ENCODE measurements around the gene CDX1.

DNA sequence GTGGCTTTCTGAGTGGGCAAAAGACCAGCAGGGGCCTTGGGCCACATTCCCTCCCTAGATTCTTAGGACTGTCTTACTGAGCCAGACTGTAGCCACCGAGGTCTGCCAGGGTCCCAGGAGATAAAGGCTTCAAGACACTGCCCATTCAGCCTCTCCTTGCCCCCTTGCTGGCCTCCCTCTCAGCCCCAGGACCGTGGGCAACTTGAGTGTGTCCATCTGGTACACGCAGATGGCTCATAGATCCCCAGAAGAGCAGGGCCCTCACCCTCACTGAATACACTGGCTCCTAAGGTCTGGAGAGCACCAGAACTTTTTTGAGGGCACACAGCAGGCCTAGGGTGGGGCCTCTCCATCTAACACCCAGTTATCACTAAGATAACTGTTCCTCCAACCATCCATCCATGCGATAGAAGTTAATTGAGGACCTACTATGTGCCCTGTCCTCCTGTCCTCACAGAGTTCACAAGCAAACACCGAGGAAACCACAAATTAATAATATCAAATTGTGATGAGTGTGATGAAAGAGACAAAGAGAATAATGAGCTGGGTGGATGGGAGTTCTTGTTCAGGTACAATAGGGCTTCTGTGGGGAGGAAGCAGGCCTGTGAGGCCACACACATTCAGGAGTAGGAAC lies 6.0 kb upstream of the CDX1 start:
- TF ChIP-seq, protein P1, sequence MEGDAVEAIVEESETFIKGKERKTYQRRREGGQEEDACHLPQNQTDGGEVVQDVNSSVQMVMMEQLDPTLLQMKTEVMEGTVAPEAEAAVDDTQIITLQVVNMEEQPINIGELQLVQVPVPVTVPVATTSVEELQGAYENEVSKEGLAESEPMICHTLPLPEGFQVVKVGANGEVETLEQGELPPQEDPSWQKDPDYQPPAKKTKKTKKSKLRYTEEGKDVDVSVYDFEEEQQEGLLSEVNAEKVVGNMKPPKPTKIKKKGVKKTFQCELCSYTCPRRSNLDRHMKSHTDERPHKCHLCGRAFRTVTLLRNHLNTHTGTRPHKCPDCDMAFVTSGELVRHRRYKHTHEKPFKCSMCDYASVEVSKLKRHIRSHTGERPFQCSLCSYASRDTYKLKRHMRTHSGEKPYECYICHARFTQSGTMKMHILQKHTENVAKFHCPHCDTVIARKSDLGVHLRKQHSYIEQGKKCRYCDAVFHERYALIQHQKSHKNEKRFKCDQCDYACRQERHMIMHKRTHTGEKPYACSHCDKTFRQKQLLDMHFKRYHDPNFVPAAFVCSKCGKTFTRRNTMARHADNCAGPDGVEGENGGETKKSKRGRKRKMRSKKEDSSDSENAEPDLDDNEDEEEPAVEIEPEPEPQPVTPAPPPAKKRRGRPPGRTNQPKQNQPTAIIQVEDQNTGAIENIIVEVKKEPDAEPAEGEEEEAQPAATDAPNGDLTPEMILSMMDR (IDR thresholded peaks at IDR 0.05 in 4 of 5, conservative IDR thresholded peaks at IDR 0.05 in 1 of 5): no peak
- no peak for TF ChIP-seq POLR2A (IDR thresholded peaks at IDR 0.05)
